ENCODE measurements around the gene ANO3. TPM values are rescaled to one million over a fixed set of nuclear protein-coding genes. Genes with fewer than 3 reads are reported as not detected.

The ANO3 gene
- total and polyA plus RNA-seq, 2 experiments from 2014 or later: not detected

GRCh38 chr11:26556582-26556981 is 224.7 kb downstream of the ANO3 start (continued):
- TF ChIP-seq ZNF462 (CRISPR knock-in tag; IDR thresholded peaks at IDR 0.05) (no peak), NANOG (IDR thresholded peaks at IDR 0.05; ENCODE audit: borderline replicate concordance) (no peak), ZNF114 (CRISPR knock-in tag; IDR thresholded peaks at IDR 0.05) (no peak), CREB1 (CRISPR knock-in tag; IDR thresholded peaks at IDR 0.05; ENCODE audit: low read depth) (no peak)

- TF ChIP-seq JUNB (IDR thresholded peaks at IDR 0.05; ENCODE audit: unreplicated experiment): no peak
- no peak for TF ChIP-seq CTCF (conservative IDR thresholded peaks at IDR 0.05; ENCODE audit: low read depth in 2 of 2)
- no peak for TF ChIP-seq NANOG (IDR thresholded peaks at IDR 0.05; ENCODE audit: borderline replicate concordance)
- TF ChIP-seq ZNF462 (CRISPR knock-in tag; IDR thresholded peaks at IDR 0.05): no peak
- Histone ChIP-seq H3K36me3 (ENCODE audit: insufficient read depth) (no peaks in the 10 kb centered on the region), H3K9me2 (ENCODE audit: insufficient read depth) (no peaks in the 10 kb centered on the region), H3K79me2 (replicated peaks; ENCODE audit: insufficient read depth) (no peaks in the 10 kb centered on the region), H3K27ac (ENCODE audit: low read depth) (no peak overlapping the region), H2AFZ (no peak overlapping the region), H3K4me2 (no peak overlapping the region), H4K20me1 (replicated peaks; ENCODE audit: insufficient read depth) (no peaks in the 10 kb centered on the region), H3K4me3 (no peak overlapping the region), H3F3A (replicated peaks; ENCODE audit: low read depth) (no peaks in the 10 kb centered on the region), H3K27me3 (ENCODE audit: insufficient read depth) (no peaks in the 10 kb centered on the region), H3K4me1 (ENCODE audit: insufficient read depth) (no peaks in the 10 kb centered on the region)
- Mint-ChIP-seq H3K27me3 (ENCODE audit: insufficient read depth, low read depth, poor library complexity) (no peaks in the 10 kb centered on the region), H3K4me3 (no peak overlapping the region), H3K36me3 (ENCODE audit: low read depth) (no peaks in the 10 kb centered on the region), H3K4me1 (peaks cover 3% of the 10 kb centered on the region; the same call in 2 of the 3 replicates), H3K27ac (no peak overlapping the region), H3K9me3 (no peaks in the 10 kb centered on the region)
- no peak for DNase-seq (ENCODE audit: low spot score)
- no peak for ATAC-seq
Measured at GRCh38 chr11:26557666-26558065, 225.7 kb downstream of the ANO3 start.

Data from GM23338 (cell line).